BLaER1 treated with 17β-estradiol and CSF1 and Interleukin-3, amounts not matched to agents 10 nM and 100 nM (cell line): ENCODE results near the gene VWA7.
A peak's percentile ranks its signal among the peaks of the same experiment; 100 is the strongest.

Experiments
- H3K27ac ChIP-seq, 11 experiments: shearing (Covaris generic); formaldehyde crosslinking; 2 replicates each; pipeline ENCODE4 v1.8.1; 2022
- H3K27me3 ChIP-seq, 11 experiments: shearing (Covaris generic); formaldehyde crosslinking; 2 replicates each; pipeline ENCODE4 v1.8.1; 2022
- H3K36me3 ChIP-seq, 11 experiments: shearing (Covaris generic); formaldehyde crosslinking; 2 replicates each; pipeline ENCODE4 v1.8.1; 2022
- H3K4me1 ChIP-seq, 10 experiments: shearing (Covaris generic); formaldehyde crosslinking; 2 replicates each; pipeline ENCODE4 v1.8.1; 2022
- H3K4me2 ChIP-seq, 11 experiments: shearing (Covaris generic); formaldehyde crosslinking; 2 replicates each; pipeline ENCODE4 v1.8.1; 2022
- H3K4me3 ChIP-seq, 10 experiments: shearing (Covaris generic); formaldehyde crosslinking; 2 replicates each; pipeline ENCODE4 v1.8.1; 2022
- H3K9ac ChIP-seq, 11 experiments: shearing (Covaris generic); formaldehyde crosslinking; 2 replicates each; pipeline ENCODE4 v1.8.1; 2022
- H3K9me3 ChIP-seq, 11 experiments: shearing (Covaris generic); formaldehyde crosslinking; replicated peaks in 1 of 11; 2 replicates each; pipeline ENCODE4 v1.8.1; 2022
- H4K20me1 ChIP-seq, 11 experiments: shearing (Covaris generic); formaldehyde crosslinking; 2 replicates each; pipeline ENCODE4 v1.8.1; 2022
- Cebpa-rat ChIP-seq, 11 experiments: shearing (Covaris generic); IDR thresholded peaks; 2 replicates each; pipeline ENCODE4 v1.8.1; 2022

The VWA7 gene

GRCh38 chr6:31729515-31729978 is 47.6 kb downstream of the VWA7 start:
- no peak for TF ChIP-seq Cebpa-rat (IDR thresholded peaks at IDR 0.05)
- Histone ChIP-seq H3K4me2 (peak overlapping the region; percentile 92 to 100 (median 98)), H3K9ac (peak overlapping the region; percentile 76 to 91 (median 84)), H3K27me3 (no peaks in the 10 kb centered on the region), H4K20me1 (peaks cover 26 to 51% (median 42%) of the 10 kb centered on the region in 11 experiments), H3K36me3 (peaks cover 43 to 69% (median 62%) of the 10 kb centered on the region in 11 experiments), H3K4me3 (peak overlapping the region; percentile 66 to 92 (median 86)), H3K27ac (peak overlapping the region; percentile 79 to 88 (median 84)), H3K4me1 (peaks cover 85 to 94% (median 91%) of the 10 kb centered on the region in 10 experiments), H3K9me3 (0 out of 22 replicates have a peak, but pooled peaks cover 0 to 3% (median 0%) of the 10 kb centered on the region in 11 experiments)

- no peak for TF ChIP-seq Cebpa-rat (IDR thresholded peaks at IDR 0.05)
- Histone ChIP-seq H4K20me1 (peaks cover 20 to 46% (median 36%) of the 10 kb centered on the region in 11 experiments), H3K4me1 (peaks cover 86 to 94% (median 91%) of the 10 kb centered on the region in 10 experiments), H3K27me3 (no peaks in the 10 kb centered on the region), H3K4me3 (peak within 1 kb of the TSS; percentile 66 to 92 (median 86)), H3K27ac (peak within 1 kb of the TSS; percentile 79 to 88 (median 84)), H3K4me2 (peak within 1 kb of the TSS; percentile 92 to 100 (median 98)), H3K36me3 (peaks cover 37 to 67% (median 58%) of the 10 kb centered on the region in 11 experiments), H3K9me3 (0 out of 22 replicates have a peak, but pooled peaks cover 0 to 3% (median 0%) of the 10 kb centered on the region in 11 experiments), H3K9ac (peak within 1 kb of the TSS; percentile 76 to 91 (median 84))
Measured at GRCh38 chr6:31728767-31729514, 48.2 kb downstream of the VWA7 start, which contains the start of gene DDAH2. Gene DDAH2, minus strand, starts transcription at chr6:31729299. Its CDS starts 138 bp downstream, at chr6:31729161.

- peak overlapping the region; percentile 66 to 92 (median 86) for H3K4me3 ChIP-seq
- peaks cover 28 to 57% (median 48%) of the 10 kb centered on the region in 11 experiments for H3K36me3 ChIP-seq
- H3K4me2 ChIP-seq = peak overlapping the region; percentile 92 to 100 (median 98)
- H3K4me1 ChIP-seq = peaks cover 85 to 94% (median 90%) of the 10 kb centered on the region in 10 experiments
- H3K27me3 ChIP-seq = no peaks in the 10 kb centered on the region
- H4K20me1 ChIP-seq = peaks cover 11 to 37% (median 27%) of the 10 kb centered on the region in 11 experiments; a peak in 20 of 22 replicates
- peak overlapping the region; percentile 76 to 91 (median 84) for H3K9ac ChIP-seq
- peak overlapping the region; percentile 79 to 88 (median 84) for H3K27ac ChIP-seq
- 0 out of 22 replicates have a peak, but pooled peaks of 1 of the 11 experiments have one; percentile 12 for TF ChIP-seq Cebpa-rat (IDR thresholded peaks at IDR 0.05)
- 0 out of 22 replicates have a peak, but pooled peaks cover 0 to 3% (median 0%) of the 10 kb centered on the region in 11 experiments for H3K9me3 ChIP-seq
Measured at GRCh38 chr6:31727717-31728671, 49.1 kb downstream of the VWA7 start.

GRCh38 chr6:31727034-31727716 is 50.0 kb downstream of the VWA7 start:
- peak overlapping the region; percentile 79 to 88 (median 84) for H3K27ac ChIP-seq
- peaks cover 77 to 94% (median 90%) of the 10 kb centered on the region in 10 experiments for H3K4me1 ChIP-seq
- H3K4me2 ChIP-seq = peak overlapping the region; percentile 92 to 100 (median 98)
- H3K27me3 ChIP-seq = no peaks in the 10 kb centered on the region
- H3K4me3 ChIP-seq = peak overlapping the region in 9 of 10 experiments; percentile 21 to 92 (median 49); a peak in 11 of 20 replicates
- H4K20me1 ChIP-seq = peaks cover 5 to 32% (median 20%) of the 10 kb centered on the region in 11 experiments; a peak in 20 of 22 replicates
- TF ChIP-seq Cebpa-rat (IDR thresholded peaks at IDR 0.05) = no peak
- peaks cover 20 to 49% (median 40%) of the 10 kb centered on the region in 11 experiments for H3K36me3 ChIP-seq
- H3K9ac ChIP-seq = peak overlapping the region; percentile 42 to 91 (median 82)
- H3K9me3 ChIP-seq = 0 out of 22 replicates have a peak, but pooled peaks cover 0 to 3% (median 0%) of the 10 kb centered on the region in 11 experiments

- peaks cover 0 to 24% (median 6%) of the 10 kb centered on the region in 11 experiments; a peak in 18 of 22 replicates for H4K20me1 ChIP-seq
- peak overlapping the region; percentile 1 to 88 (median 84); a peak in 17 of 22 replicates for H3K27ac ChIP-seq
- H3K4me3 ChIP-seq = 0 out of 20 replicates have a peak overlapping the region, but pooled peaks of 1 of the 10 experiments have one; percentile 18
- H3K9me3 ChIP-seq = 0 out of 22 replicates have a peak, but pooled peaks cover 0 to 3% (median 0%) of the 10 kb centered on the region in 11 experiments
- peaks cover 5 to 35% (median 25%) of the 10 kb centered on the region in 11 experiments; a peak in 21 of 22 replicates for H3K36me3 ChIP-seq
- H3K4me1 ChIP-seq = peaks cover 63 to 94% (median 85%) of the 10 kb centered on the region in 10 experiments
- H3K27me3 ChIP-seq = no peaks in the 10 kb centered on the region
- H3K9ac ChIP-seq = peak overlapping the region in 9 of 11 experiments; percentile 6 to 48 (median 29); a peak in 9 of 22 replicates
- peak overlapping the region; percentile 92 to 100 (median 98) for H3K4me2 ChIP-seq
- no peak for TF ChIP-seq Cebpa-rat (IDR thresholded peaks at IDR 0.05)
Measured at GRCh38 chr6:31725502-31726350, 51.4 kb downstream of the VWA7 start.

- Histone ChIP-seq H3K36me3 (peaks cover 0 to 30% (median 20%) of the 10 kb centered on the region in 11 experiments; a peak in 16 of 22 replicates), H3K27me3 (no peaks in the 10 kb centered on the region), H3K9ac (peak overlapping the region in 8 of 11 experiments; percentile 38 to 79 (median 74); a peak in 15 of 22 replicates), H3K4me1 (peaks cover 57 to 85% (median 76%) of the 10 kb centered on the region in 10 experiments), H3K9me3 (0 out of 22 replicates have a peak, but pooled peaks cover 0 to 3% (median 0%) of the 10 kb centered on the region in 11 experiments), H3K4me3 (peak overlapping the region in 8 of 10 experiments; percentile 28 to 53 (median 48); a peak in 12 of 20 replicates), H3K4me2 (peak overlapping the region; percentile 92 to 100 (median 98)), H4K20me1 (peaks cover 0 to 16% (median 0%) of the 10 kb centered on the region in 11 experiments; a peak in 7 of 22 replicates), H3K27ac (peak overlapping the region in 9 of 11 experiments; percentile 38 to 88 (median 79); a peak in 18 of 22 replicates)
- TF ChIP-seq Cebpa-rat (IDR thresholded peaks at IDR 0.05) = no peak
Measured at GRCh38 chr6:31723980-31724691, 53.0 kb downstream of the VWA7 start.
